ENCODE measurements around the gene PRLH. TPM values are rescaled to one million over a fixed set of nuclear protein-coding genes. Genes with fewer than 3 reads are reported as not detected.
A peak's percentile ranks its signal among the peaks of the same experiment; 100 is the strongest.

The PRLH gene
- total and polyA plus RNA-seq, 2 of the 13 experiments (the other 11 are each of a cell fraction or from before 2014, with no cell fraction given) = not detected

DNA sequence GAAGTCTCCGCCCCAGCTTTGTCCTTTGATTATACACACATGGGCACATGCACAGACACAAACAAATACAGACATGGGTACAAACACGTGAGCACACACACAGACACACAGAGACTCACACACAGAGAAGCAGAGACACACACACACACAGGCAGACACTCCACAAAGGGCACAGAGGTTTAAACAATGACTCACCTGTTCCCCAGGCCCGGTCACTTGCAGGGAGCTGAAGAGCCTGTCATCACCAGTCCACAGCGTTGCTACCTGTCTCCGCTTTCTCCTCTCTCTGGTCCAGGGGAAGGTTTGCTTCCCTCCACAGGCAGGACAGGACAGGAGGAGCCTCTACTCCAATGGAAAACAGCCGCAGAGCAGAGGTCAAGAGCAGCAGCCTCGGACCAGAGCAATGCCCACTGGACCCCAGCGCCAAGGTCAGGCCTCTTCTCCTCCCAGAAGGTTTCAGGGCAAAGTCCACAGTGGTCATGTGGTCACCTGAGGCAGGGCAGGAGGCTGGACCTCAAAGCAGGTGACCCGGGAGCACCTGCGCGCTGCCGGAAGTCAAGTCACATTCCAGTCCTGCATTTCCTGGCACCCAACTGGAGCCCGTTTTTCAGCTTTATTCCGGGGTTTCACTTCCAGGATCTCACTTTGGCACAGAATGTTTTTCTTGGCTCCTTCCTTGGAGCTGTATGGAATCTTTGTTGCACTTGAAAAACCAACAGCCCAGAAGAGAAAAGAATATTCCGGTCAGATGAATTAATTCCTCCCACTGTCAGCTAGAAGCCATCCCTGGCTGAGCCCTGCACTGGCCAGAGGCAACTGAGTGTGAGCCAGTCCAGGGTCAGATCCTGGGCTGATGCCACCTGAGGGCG, 24.1 kb downstream of the PRLH start, which contains the start of gene RAB17 (continued):
- TF ChIP-seq, protein P1, sequence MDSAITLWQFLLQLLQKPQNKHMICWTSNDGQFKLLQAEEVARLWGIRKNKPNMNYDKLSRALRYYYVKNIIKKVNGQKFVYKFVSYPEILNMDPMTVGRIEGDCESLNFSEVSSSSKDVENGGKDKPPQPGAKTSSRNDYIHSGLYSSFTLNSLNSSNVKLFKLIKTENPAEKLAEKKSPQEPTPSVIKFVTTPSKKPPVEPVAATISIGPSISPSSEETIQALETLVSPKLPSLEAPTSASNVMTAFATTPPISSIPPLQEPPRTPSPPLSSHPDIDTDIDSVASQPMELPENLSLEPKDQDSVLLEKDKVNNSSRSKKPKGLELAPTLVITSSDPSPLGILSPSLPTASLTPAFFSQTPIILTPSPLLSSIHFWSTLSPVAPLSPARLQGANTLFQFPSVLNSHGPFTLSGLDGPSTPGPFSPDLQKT (CRISPR knock-in tag; IDR thresholded peaks at IDR 0.05; ENCODE audit: borderline replicate concordance) = no peak
- TF ChIP-seq, protein P2, sequence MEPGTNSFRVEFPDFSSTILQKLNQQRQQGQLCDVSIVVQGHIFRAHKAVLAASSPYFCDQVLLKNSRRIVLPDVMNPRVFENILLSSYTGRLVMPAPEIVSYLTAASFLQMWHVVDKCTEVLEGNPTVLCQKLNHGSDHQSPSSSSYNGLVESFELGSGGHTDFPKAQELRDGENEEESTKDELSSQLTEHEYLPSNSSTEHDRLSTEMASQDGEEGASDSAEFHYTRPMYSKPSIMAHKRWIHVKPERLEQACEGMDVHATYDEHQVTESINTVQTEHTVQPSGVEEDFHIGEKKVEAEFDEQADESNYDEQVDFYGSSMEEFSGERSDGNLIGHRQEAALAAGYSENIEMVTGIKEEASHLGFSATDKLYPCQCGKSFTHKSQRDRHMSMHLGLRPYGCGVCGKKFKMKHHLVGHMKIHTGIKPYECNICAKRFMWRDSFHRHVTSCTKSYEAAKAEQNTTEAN (CRISPR knock-in tag; conservative IDR thresholded peaks at IDR 0.05) = peak; percentile 94
- TF ChIP-seq CENPX (CRISPR knock-in tag; IDR thresholded peaks at IDR 0.05) (no peak), HMG20A (CRISPR knock-in tag; IDR thresholded peaks at IDR 0.05; ENCODE audit: borderline replicate concordance) (peak; percentile 58), NFYB (CRISPR knock-in tag; IDR thresholded peaks at IDR 0.05) (no peak; the same call in 1 of the 2 replicates), ZNF530 (CRISPR knock-in tag; IDR thresholded peaks at IDR 0.05; ENCODE audit: low read depth) (no peak), ZNF713 (CRISPR knock-in tag; IDR thresholded peaks at IDR 0.05) (peak; percentile 32; the same call in 1 of the 2 replicates), ZNF101 (CRISPR knock-in tag; IDR thresholded peaks at IDR 0.05; ENCODE audit: borderline replicate concordance, low read depth) (no peak), PTBP1 (IDR thresholded peaks at IDR 0.05; ENCODE audit: low read depth, low read length, poor library complexity, severe bottlenecking) (peak; percentile 35), ZFP1 (CRISPR knock-in tag; IDR thresholded peaks at IDR 0.05) (peak; percentile 36; the same call in 1 of the 2 replicates), ZNF460 (CRISPR knock-in tag; IDR thresholded peaks at IDR 0.05; ENCODE audit: borderline replicate concordance) (no peak; the same call in 1 of the 2 replicates), ZNF292 (CRISPR knock-in tag; IDR thresholded peaks at IDR 0.05; ENCODE audit: borderline replicate concordance, low read depth) (peak; percentile 94; the same call in 1 of the 2 replicates), ZNF780A (CRISPR knock-in tag; IDR thresholded peaks at IDR 0.05) (no peak; the same call in 1 of the 2 replicates), MYNN (CRISPR knock-in tag; IDR thresholded peaks at IDR 0.05; ENCODE audit: low read depth) (no peak)
- TF ChIP-seq, protein P3, sequence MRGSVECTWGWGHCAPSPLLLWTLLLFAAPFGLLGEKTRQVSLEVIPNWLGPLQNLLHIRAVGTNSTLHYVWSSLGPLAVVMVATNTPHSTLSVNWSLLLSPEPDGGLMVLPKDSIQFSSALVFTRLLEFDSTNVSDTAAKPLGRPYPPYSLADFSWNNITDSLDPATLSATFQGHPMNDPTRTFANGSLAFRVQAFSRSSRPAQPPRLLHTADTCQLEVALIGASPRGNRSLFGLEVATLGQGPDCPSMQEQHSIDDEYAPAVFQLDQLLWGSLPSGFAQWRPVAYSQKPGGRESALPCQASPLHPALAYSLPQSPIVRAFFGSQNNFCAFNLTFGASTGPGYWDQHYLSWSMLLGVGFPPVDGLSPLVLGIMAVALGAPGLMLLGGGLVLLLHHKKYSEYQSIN (CRISPR knock-in tag; IDR thresholded peaks at IDR 0.05; ENCODE audit: borderline replicate concordance) = no peak
- TF ChIP-seq, protein P4, sequence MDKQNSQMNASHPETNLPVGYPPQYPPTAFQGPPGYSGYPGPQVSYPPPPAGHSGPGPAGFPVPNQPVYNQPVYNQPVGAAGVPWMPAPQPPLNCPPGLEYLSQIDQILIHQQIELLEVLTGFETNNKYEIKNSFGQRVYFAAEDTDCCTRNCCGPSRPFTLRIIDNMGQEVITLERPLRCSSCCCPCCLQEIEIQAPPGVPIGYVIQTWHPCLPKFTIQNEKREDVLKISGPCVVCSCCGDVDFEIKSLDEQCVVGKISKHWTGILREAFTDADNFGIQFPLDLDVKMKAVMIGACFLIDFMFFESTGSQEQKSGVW (CRISPR knock-in tag; IDR thresholded peaks at IDR 0.05; ENCODE audit: borderline replicate concordance) = no peak
- TF ChIP-seq, protein P5, sequence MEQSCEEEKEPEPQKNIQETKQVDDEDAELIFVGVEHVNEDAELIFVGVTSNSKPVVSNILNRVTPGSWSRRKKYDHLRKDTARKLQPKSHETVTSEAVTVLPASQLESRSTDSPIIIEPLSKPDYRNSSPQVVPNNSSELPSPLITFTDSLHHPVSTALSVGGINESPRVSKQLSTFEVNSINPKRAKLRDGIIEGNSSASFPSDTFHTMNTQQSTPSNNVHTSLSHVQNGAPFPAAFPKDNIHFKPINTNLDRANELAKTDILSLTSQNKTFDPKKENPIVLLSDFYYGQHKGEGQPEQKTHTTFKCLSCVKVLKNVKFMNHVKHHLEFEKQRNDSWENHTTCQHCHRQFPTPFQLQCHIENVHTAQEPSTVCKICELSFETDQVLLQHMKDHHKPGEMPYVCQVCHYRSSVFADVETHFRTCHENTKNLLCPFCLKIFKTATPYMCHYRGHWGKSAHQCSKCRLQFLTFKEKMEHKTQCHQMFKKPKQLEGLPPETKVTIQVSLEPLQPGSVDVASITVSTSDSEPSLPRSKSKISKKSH (CRISPR knock-in tag; IDR thresholded peaks at IDR 0.05; ENCODE audit: borderline replicate concordance) = peak; percentile 83; the same call in 1 of the 2 replicates
- TF ChIP-seq, protein P6, sequence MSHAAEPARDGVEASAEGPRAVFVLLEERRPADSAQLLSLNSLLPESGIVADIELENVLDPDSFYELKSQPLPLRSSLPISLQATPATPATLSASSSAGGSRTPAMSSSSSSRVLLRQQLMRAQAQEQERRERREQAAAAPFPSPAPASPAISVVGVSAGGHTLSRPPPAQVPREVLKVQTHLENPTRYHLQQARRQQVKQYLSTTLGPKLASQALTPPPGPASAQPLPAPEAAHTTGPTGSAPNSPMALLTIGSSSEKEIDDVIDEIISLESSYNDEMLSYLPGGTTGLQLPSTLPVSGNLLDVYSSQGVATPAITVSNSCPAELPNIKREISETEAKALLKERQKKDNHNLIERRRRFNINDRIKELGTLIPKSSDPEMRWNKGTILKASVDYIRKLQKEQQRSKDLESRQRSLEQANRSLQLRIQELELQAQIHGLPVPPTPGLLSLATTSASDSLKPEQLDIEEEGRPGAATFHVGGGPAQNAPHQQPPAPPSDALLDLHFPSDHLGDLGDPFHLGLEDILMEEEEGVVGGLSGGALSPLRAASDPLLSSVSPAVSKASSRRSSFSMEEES (CRISPR knock-in tag; IDR thresholded peaks at IDR 0.05) = peak; percentile 99
- TF ChIP-seq, protein P7, sequence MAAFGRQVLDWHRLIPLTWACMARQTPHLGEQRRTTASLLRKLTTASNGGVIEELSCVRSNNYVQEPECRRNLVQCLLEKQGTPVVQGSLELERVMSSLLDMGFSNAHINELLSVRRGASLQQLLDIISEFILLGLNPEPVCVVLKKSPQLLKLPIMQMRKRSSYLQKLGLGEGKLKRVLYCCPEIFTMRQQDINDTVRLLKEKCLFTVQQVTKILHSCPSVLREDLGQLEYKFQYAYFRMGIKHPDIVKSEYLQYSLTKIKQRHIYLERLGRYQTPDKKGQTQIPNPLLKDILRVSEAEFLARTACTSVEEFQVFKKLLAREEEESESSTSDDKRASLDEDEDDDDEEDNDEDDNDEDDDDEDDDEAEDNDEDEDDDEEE (CRISPR knock-in tag; IDR thresholded peaks at IDR 0.05) = peak; percentile 94; the same call in 1 of the 2 replicates
